Spleen (tissue), 7 donors: Measurements from ENCODE around the gene MCF2L.

ENCODE experiments used
- POLR2A ChIP-seq, 3 donors: fragments of 450-650 bp; IDR thresholded peaks; one replicate each; pipeline ENCODE4 v1.5.1; 2017; ENCODE audit warnings: antibody characterized with exemption in 3 of 3, mild to moderate bottlenecking in 1 of 3
- POLR2AphosphoS5 ChIP-seq, 3 donors: sonication (generic); formaldehyde crosslinking; IDR thresholded peaks; one replicate each; pipeline ENCODE4 v1.5.1; 2017; ENCODE audit warnings: antibody characterized with exemption in 3 of 3
- TF ChIP-seq, protein P1 (sequence below), 11 experiments: fragments of 200-600 bp in 7 of 11; fragments of 450-650 bp in 4 of 11; sonication (generic) in 4 of 11; IDR thresholded peaks in 8 of 11; conservative IDR thresholded peaks in 3 of 11; 1 replicate in 7 of 11; 2 replicates in 4 of 11; pipeline versions ENCODE4 v1.4.0 to v1.8.0; 2016 to 2021; ENCODE audit warnings: antibody characterized with exemption in 11 of 11, inconsistent platforms in 4 of 11, mild to moderate bottlenecking in 1 of 11
- donor health status: DM: no; HTN: no; CAD: no; lungs with moderate emphysema.
- donor health status: DM: no; HTN: no; CAD: no.
- donor health status: DM: no; HTN: no; CAD: no.

DNA sequence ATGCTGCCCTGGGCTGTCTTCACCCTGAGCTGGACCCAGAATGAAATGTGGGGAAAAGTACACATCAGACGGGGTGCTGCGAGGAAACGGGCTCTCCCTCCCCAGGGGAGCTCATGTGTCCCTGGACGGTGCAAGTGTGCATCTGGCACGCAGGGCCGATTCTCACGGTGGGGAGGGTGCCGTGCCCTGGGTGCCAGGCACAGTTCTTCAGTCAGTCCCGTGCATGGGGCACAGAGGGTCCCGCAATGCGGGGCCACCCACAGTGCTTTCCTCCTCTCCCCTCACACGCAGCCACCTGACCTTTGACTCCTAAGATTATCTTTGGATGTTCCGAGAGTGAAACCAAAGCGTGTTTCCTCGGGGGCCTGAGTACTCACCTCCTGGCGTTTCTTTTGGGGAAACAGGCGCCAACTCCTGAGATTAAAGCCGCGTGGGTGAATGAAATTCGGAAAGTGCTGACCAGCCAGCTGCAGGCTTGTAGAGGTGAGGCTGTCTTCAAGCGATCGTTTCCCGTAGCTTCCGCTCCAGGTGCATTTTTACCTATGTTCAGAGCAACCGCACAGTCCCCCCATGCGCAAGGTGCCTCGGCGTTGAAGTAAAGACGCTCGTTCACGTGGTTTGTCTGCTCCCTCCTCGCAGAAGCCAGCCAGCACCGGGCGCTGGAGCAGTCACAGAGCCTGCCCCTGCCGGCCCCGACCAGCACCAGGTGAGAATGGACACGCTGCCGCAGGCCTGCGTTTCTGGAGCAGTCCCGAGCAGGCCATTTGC is 119.1 kb downstream of the MCF2L start:
- TF ChIP-seq, protein P1, sequence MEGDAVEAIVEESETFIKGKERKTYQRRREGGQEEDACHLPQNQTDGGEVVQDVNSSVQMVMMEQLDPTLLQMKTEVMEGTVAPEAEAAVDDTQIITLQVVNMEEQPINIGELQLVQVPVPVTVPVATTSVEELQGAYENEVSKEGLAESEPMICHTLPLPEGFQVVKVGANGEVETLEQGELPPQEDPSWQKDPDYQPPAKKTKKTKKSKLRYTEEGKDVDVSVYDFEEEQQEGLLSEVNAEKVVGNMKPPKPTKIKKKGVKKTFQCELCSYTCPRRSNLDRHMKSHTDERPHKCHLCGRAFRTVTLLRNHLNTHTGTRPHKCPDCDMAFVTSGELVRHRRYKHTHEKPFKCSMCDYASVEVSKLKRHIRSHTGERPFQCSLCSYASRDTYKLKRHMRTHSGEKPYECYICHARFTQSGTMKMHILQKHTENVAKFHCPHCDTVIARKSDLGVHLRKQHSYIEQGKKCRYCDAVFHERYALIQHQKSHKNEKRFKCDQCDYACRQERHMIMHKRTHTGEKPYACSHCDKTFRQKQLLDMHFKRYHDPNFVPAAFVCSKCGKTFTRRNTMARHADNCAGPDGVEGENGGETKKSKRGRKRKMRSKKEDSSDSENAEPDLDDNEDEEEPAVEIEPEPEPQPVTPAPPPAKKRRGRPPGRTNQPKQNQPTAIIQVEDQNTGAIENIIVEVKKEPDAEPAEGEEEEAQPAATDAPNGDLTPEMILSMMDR (IDR thresholded peaks at IDR 0.05 in 8 of 11, conservative IDR thresholded peaks at IDR 0.05 in 3 of 11), result no peak
- no peak for TF ChIP-seq POLR2AphosphoS5 (IDR thresholded peaks at IDR 0.05)
- no peak for TF ChIP-seq POLR2A (IDR thresholded peaks at IDR 0.05)
